Activated naive CD4-positive, alpha-beta T cell treated with anti-CD3 and anti-CD28 coated beads for 36 hours (primary cell): ENCODE measurements around the gene TMTC4. TPM values are rescaled to one million over a fixed set of nuclear protein-coding genes. Genes with fewer than 3 reads are reported as not detected.
"Not testable (repeated sequence)": the region's sequence is repeated elsewhere in the genome, so short reads cannot be mapped to it uniquely, and the experiment has no call there.

ENCODE experiments used
- CTCF ChIA-PET: fragments of 350-600 bp; sonication (Branson Sonifier 250); formaldehyde crosslinking; loops from one replicate; lab custom pipeline; 2021; ENCODE audit warnings: antibody characterized with exemption; lab: Charles Lee
- DNase-seq: peaks from one replicate; pipeline ENCODE4 v3.0.0-alpha.2; 2020
- H3K27ac Mint-ChIP-seq: one replicate; pipeline ENCODE4 v1.8.0; 2021; ENCODE audit warnings: mild to moderate bottlenecking, mixed read lengths
- H3K27me3 Mint-ChIP-seq: one replicate; pipeline ENCODE4 v1.8.0; 2021; ENCODE audit warnings: low read depth, mixed read lengths
- H3K36me3 Mint-ChIP-seq: one replicate; pipeline ENCODE4 v1.8.0; 2021; ENCODE audit warnings: low read depth, mixed read lengths
- H3K4me1 Mint-ChIP-seq: one replicate; pipeline ENCODE4 v1.8.0; 2021; ENCODE audit warnings: low read depth, mixed read lengths
- H3K4me3 Mint-ChIP-seq: one replicate; pipeline ENCODE4 v1.8.0; 2021; ENCODE audit warnings: mild to moderate bottlenecking, moderate library complexity, mixed read lengths
- H3K9me3 Mint-ChIP-seq: one replicate; pipeline ENCODE4 v1.8.0; 2021; ENCODE audit warnings: mixed read lengths
- intact Hi-C: fragments of 100-400 bp; cut with micrococcal nuclease; formaldehyde crosslinking; loops from one replicate; pipeline ENCODE4 v1.15.1; 2023
- total RNA-seq, 2 experiments: library from RNA; stranded (reverse); gene quantifications; one replicate each; pipeline ENCODE4 v1.2.3, GENCODE V29; 2021

The TMTC4 gene
- 10 to 100 TPM; 16.1 to 18.5 TPM for total RNA-seq

DNA sequence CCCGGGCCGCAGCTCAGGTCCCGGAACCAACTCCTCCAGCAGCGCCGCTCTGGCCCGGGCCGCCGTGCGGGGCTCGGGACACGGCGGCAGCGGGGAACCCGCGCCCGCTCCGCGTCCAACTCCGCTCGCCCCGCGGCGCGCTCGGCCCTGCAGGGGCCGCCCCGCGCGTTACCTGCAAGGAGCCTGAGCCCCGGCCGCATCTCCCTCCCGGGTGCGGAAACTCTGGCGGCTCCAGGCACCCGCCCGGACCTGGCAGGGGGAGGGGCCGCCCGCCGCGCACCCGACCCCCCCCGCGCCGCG lies at the start of gene TMTC4:
TSS of gene TMTC4 (minus strand) at position 224 of the 300 bp plus-strand sequence. CDS start 4,433 bp downstream, outside the sequence.
- no peak for DNase-seq
- intact Hi-C loops: loop anchor here (2.0 to 10.0 kb wide), 8 partner anchors 94 to 1920 kb away; partner anchors contain the start of genes PCCA, TPP2 and ZIC2
- Mint-ChIP-seq H3K36me3 (peaks cover 2% of the 10 kb centered on the region), H3K27me3 (no peaks in the 10 kb centered on the region), H3K4me1 (peaks cover 20% of the 10 kb centered on the region), H3K27ac (peak within 1 kb of the TSS; percentile 79), H3K4me3 (peak within 1 kb of the TSS; percentile 80), H3K9me3 (no peaks in the 10 kb centered on the region)
- CTCF ChIA-PET: interaction anchor here (1.5 kb wide), 1 partner anchor 101 kb away, joined by 7 read pairs; no protein-coding TSS in a partner anchor

DNA sequence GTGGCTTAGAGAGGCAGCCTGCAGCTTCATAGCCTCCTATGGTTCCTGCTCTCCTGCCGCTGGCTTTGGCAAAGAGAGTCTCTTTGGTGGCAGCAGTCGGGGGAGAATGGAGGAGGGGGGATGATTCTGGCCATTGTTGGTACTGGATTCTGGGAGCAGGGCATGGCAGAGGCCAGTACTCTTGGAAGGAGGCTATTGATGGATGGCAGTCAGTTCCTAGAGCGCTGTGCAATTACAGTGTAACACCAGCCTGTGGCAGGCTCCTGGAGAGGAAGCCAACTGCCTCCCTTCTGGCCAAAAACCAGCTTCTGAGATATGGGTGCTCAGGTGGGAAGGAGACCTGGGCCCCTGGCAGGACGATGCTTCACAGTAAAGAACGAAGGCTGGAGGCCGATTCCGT lies 47.9 kb upstream of the TMTC4 start:
- Mint-ChIP-seq H3K27ac (no peak overlapping the region), H3K9me3 (peaks cover 11% of the 10 kb centered on the region), H3K4me1 (no peaks in the 10 kb centered on the region), H3K27me3 (peaks cover 6% of the 10 kb centered on the region), H3K36me3 (no peaks in the 10 kb centered on the region), H3K4me3 (no peak overlapping the region)
- CTCF ChIA-PET: interaction anchor here (0.6 to 0.8 kb wide), 6 partner anchors 12 to 421 kb away, joined by 3 to 4 read pairs (median 4); no protein-coding TSS in a partner anchor
- no peak for DNase-seq
- intact Hi-C loops: loop anchor here (1.0 to 5.0 kb wide), 4 partner anchors 149 to 405 kb away; no protein-coding TSS in a partner anchor

DNA sequence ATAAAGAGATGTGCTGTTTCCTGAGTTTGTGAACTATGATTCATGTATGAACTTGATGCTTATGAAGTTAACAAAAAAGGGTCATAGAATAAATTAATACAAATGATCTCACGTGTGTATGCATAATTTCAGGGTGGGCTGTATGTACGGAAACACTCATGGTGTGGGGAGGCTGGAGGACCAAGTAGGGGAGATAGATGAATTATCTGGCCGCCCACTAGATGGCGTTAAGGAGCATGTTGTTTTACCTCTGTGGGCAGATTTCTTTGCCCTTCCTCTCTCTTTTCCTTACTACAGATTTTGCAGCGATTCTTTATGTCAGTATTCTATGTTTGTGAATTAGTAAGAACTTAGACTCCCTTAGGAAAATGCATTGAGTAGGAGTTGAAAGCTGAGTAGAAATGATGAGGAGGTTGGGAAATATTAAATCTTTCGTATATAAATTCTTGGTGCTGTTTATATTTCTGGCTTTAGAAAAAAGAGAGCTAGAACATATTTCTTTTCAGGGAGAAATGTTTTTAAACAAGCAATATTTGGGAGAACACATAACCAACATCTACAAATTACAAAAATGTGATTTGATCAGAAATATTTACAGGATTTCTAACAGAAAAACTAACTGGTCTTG lies 47.4 kb upstream of the TMTC4 start:
- Mint-ChIP-seq H3K4me1 (no peaks in the 10 kb centered on the region), H3K27me3 (peaks cover 6% of the 10 kb centered on the region), H3K36me3 (no peaks in the 10 kb centered on the region), H3K4me3 (no peak overlapping the region), H3K27ac (no peak overlapping the region), H3K9me3 (peaks cover 8% of the 10 kb centered on the region)
- peak; percentile 75 for DNase-seq
- CTCF ChIA-PET: interaction anchor here (0.6 to 0.8 kb wide), 7 partner anchors 12 to 422 kb away, joined by 3 to 4 read pairs (median 3); no protein-coding TSS in a partner anchor
- intact Hi-C loops: loop anchor here (1.0 to 5.0 kb wide), 4 partner anchors 149 to 405 kb away; no protein-coding TSS in a partner anchor

GRCh38 chr13:100715604-100716003 lies 41.0 kb upstream of the TMTC4 start:
- Mint-ChIP-seq H3K4me3 (no peak overlapping the region), H3K9me3 (peaks cover 6% of the 10 kb centered on the region), H3K27me3 (peaks cover 4% of the 10 kb centered on the region), H3K36me3 (no peaks in the 10 kb centered on the region), H3K27ac (no peak overlapping the region), H3K4me1 (no peaks in the 10 kb centered on the region)
- intact Hi-C loops: no loop called here
- CTCF ChIA-PET: no interaction called here
- no peak for DNase-seq

- intact Hi-C loops: no loop called here
Measured at GRCh38 chr13:100714478-100714877, 39.9 kb upstream of the TMTC4 start.

GRCh38 chr13:100710176-100710575 lies 35.6 kb upstream of the TMTC4 start:
- no peak overlapping the region for H3K4me3 Mint-ChIP-seq
- H3K9me3 Mint-ChIP-seq: no peaks in the 10 kb centered on the region
- H3K36me3 Mint-ChIP-seq: no peaks in the 10 kb centered on the region
- no peak for DNase-seq
- no peaks in the 10 kb centered on the region for H3K27me3 Mint-ChIP-seq
- CTCF ChIA-PET: interaction anchor here (0.8 kb wide), 1 partner anchor 17 kb away, joined by 3 read pairs; no protein-coding TSS in a partner anchor
- intact Hi-C loops: no loop called here
- H3K27ac Mint-ChIP-seq: no peak overlapping the region
- no peaks in the 10 kb centered on the region for H3K4me1 Mint-ChIP-seq

More at GRCh38 chr13:100714478-100714877, 39.9 kb upstream of the TMTC4 start:
- no peak overlapping the region for H3K4me3 Mint-ChIP-seq
- H3K27me3 Mint-ChIP-seq: peaks cover 4% of the 10 kb centered on the region
- CTCF ChIA-PET: no interaction called here
- no peak for DNase-seq
- H3K36me3 Mint-ChIP-seq: no peaks in the 10 kb centered on the region
- H3K4me1 Mint-ChIP-seq: no peaks in the 10 kb centered on the region
- H3K27ac Mint-ChIP-seq: no peak overlapping the region
- H3K9me3 Mint-ChIP-seq: no peaks in the 10 kb centered on the region

DNA sequence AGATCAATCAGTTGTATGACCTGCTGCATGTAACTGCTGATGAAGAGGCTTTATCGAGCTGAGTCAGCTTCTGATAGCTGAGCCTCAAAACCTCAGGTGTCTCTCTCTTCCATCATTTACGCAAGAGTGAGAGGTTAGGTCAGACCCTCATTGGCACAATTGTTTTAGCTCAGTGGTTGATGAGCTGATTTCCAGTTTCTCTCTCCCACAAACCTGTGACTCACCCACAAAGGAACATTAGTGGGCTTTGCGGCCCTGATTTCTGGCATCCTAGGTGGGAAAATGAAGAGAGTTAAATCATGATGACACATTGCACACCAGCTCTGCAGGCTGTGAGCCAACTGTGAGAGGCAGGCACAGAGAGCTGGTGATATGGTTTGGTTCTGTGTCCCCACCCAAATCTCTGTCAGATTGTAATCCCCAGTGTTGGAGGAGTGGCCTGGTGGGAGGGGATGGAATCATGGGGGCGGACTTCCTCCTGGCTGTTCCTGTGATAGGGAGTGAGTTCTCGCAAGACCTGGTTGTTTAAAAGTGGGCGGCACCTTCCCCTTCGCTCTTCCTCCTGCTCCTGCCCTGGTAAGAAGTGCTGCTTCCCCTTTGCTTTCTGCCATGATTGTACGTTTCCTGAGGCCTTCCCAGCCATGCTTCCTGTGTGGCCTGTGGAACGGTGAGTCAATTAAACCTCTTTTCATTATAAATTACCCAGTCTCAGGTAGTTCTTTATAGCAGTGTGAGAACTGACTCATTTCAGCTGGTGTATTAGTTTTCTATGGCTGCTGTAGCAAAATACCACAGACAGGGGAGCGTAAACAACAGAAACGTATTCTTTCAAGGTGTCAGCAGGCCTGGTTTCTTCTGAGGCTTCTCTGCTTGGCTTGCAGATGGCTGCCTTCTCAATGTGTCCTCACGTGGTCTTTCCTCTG lies 33.5 kb upstream of the TMTC4 start:
- Mint-ChIP-seq H3K36me3 (no peaks in the 10 kb centered on the region), H3K27ac (no peak overlapping the region), H3K4me1 (no peaks in the 10 kb centered on the region), H3K27me3 (no peaks in the 10 kb centered on the region), H3K4me3 (no peak overlapping the region), H3K9me3 (no peaks in the 10 kb centered on the region)
- intact Hi-C loops: no loop called here
- DNase-seq: no peak
- CTCF ChIA-PET: interaction anchor here (1.3 kb wide), 1 partner anchor 14 kb away, joined by 3 read pairs; no protein-coding TSS in a partner anchor

DNA sequence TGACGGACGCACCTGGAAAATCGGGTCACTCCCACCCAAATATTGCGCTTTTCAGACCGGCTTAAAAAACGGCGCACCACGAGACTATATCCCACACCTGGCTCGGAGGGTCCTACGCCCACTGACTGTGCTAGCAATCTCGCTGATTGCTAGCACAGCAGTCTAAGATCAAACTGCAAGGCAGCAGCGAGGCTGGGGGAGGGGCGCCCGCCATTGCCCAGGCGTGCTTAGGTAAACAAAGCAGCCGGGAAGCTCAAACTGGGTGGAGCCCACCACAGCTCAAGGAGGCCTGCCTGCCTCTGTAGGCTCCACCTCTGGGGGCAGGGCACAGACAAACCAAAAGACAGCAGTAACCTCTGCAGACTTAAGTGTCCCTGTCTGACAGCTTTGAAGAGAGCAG lies 23.7 kb upstream of the TMTC4 start:
- H3K4me3 Mint-ChIP-seq, H3K9me3 Mint-ChIP-seq, H3K4me1 Mint-ChIP-seq, DNase-seq, H3K27ac Mint-ChIP-seq, CTCF ChIA-PET, intact Hi-C loops, H3K36me3 Mint-ChIP-seq: not testable (repeated sequence)
- H3K27me3 Mint-ChIP-seq: peaks cover 23% of the 10 kb centered on the region

- peaks cover 29% of the 10 kb centered on the region for H3K27me3 Mint-ChIP-seq
- H3K27ac Mint-ChIP-seq: no peak overlapping the region
- peaks cover 1% of the 10 kb centered on the region for H3K9me3 Mint-ChIP-seq
- CTCF ChIA-PET: interaction anchor here (0.6 kb wide), 1 partner anchor 156 kb away, joined by 6 read pairs; no protein-coding TSS in a partner anchor
- no peak for DNase-seq
- H3K36me3 Mint-ChIP-seq: peaks cover 1% of the 10 kb centered on the region
- H3K4me1 Mint-ChIP-seq: no peaks in the 10 kb centered on the region
- no peak overlapping the region for H3K4me3 Mint-ChIP-seq
- intact Hi-C loops: no loop called here
Measured at GRCh38 chr13:100695509-100695773, 20.8 kb upstream of the TMTC4 start.

DNA sequence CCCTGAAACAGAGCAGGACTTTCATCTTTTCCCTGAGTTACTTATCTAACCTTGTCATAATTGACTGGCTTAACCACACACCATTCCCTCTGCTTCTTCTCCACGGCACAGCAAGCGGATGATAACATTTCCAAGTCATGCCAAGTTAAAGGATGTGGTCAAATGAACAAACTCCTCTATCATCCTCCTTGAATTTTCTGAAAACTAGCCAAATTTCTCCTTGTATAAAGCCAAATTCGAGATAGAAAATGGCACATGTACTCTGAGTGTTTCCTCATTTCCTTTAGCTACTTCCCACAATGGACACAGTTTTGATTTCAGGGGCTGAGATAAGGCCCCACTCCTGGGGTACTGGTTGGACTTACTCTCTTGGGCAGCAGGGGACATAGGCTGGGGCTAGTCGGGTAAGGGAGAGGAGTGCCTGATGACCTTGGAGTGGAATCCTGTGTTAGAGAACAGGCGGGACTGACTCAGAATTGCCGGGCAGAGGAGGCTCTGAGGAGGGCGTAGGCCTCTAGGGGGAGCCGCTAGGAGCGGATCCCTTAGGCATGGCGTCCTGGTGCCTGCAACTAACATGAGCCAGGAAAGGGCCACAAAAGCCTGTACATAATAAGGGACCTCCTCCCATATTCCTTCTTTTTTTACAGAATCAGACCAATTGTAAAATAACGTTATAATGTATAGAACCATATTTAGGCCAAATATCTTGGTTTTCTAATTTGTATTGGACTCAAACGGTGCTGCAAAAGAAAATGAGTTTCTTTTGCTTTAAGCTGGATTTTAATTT lies 20.3 kb upstream of the TMTC4 start:
- Mint-ChIP-seq H3K27me3 (peaks cover 29% of the 10 kb centered on the region), H3K9me3 (peaks cover 5% of the 10 kb centered on the region), H3K36me3 (peaks cover 1% of the 10 kb centered on the region), H3K4me3 (no peak overlapping the region), H3K4me1 (no peaks in the 10 kb centered on the region), H3K27ac (no peak overlapping the region)
- intact Hi-C loops: no loop called here
- CTCF ChIA-PET: interaction anchor here (0.6 kb wide), 1 partner anchor 155 kb away, joined by 6 read pairs; no protein-coding TSS in a partner anchor
- no peak for DNase-seq

DNA sequence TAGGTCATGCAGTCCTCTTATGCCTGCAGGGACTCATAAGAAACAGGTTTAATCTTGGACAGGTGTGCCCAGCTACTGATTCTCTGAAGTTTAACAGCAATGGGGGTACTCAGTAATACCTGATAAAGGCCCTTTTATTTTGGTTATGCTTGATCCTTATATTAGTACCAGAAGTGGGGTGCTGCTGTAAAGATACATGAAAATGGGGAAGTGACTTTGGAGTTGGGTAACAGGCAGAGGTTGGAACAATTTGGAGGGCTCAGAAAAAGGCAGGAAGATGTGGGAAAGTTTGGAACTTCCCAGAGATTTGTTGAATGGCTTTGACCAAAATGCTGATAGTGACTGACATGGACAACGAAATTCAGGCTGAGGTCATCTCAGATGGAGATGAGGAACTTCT lies 14.6 kb upstream of the TMTC4 start:
- Mint-ChIP-seq H3K27ac (no peak overlapping the region), H3K4me3 (no peak overlapping the region), H3K27me3 (peaks cover 12% of the 10 kb centered on the region), H3K9me3 (peaks cover 13% of the 10 kb centered on the region), H3K36me3 (no peaks in the 10 kb centered on the region), H3K4me1 (no peaks in the 10 kb centered on the region)
- intact Hi-C loops: no loop called here
- CTCF ChIA-PET: no interaction called here
- no peak for DNase-seq

DNA sequence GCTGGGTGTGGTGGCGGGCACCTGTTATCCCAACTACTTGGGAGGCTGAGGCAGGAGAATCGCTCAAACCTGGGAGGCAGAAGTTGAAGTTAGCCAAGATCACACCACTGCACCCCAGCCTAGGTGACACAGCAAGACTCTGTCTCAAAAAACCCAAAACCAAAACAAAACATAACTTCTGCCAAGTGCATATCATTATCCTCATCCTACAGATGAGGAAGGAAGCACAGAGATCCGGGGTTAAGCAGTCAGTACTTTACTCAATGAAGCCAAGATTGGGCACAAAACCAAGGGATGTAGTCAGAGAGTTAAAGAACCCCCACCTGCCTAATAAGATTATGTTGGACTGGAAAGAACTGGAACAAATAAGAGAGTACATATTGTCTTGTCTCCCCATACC lies 5.5 kb upstream of the TMTC4 start:
- Mint-ChIP-seq H3K9me3 (no peaks in the 10 kb centered on the region), H3K4me3 (no peak overlapping the region), H3K27me3 (no peaks in the 10 kb centered on the region), H3K36me3 (no peaks in the 10 kb centered on the region), H3K4me1 (peaks cover 8% of the 10 kb centered on the region), H3K27ac (no peak overlapping the region)
- intact Hi-C loops: no loop called here
- CTCF ChIA-PET: no interaction called here
- no peak for DNase-seq
